CD4-positive, alpha-beta T cell (primary cell): ENCODE data around the gene ATP10A. TPM values are rescaled to one million over a fixed set of nuclear protein-coding genes. Genes with fewer than 3 reads are reported as not detected.

Experiments
- ATAC-seq: fragments of 200-7000 bp; cut with Tn5 transposase; one replicate; pipeline ENCODE4 v1.10.0; 2022; ENCODE audit warnings: mild to moderate bottlenecking; ENCODE audit not compliant: poor library complexity
- CTCF ChIA-PET: fragments of 350-600 bp; sonication (Branson Sonifier 250); formaldehyde crosslinking; loops from one replicate; lab custom pipeline; 2021; ENCODE audit warnings: antibody characterized with exemption, inconsistent platforms; lab: Charles Lee
- POLR2A ChIA-PET: fragments of 350-600 bp; sonication (Branson Sonifier 250); formaldehyde crosslinking; loops from one replicate; lab custom pipeline; 2021; ENCODE audit warnings: antibody characterized with exemption, inconsistent platforms; lab: Charles Lee
- DNase-seq, 14 experiments: peaks; one replicate each; pipeline ENCODE4 v3.0.0-alpha.2; 2013 to 2020; ENCODE audit warnings: mixed read lengths in 2 of 14
- H3K27ac ChIP-seq, 2 donors: one replicate each; pipeline versions ENCODE4 v1.5.1 to v1.7.0; 2013; ENCODE audit warnings: low read length in 2 of 2, low read depth in 1 of 2, mild to moderate bottlenecking in 1 of 2
- H3K27me3 ChIP-seq, 2 experiments: 1 replicate in 1 of 2; 2 replicates in 1 of 2; pipeline versions ENCODE4 v1.6.1 to v1.7.0; 2013; ENCODE audit warnings: low read length in 2 of 2, control low read depth in 1 of 2, mild to moderate bottlenecking in 1 of 2, moderate library complexity in 1 of 2; ENCODE audit not compliant: insufficient read depth in 2 of 2, control insufficient read depth in 1 of 2
- H3K36me3 ChIP-seq: one replicate; pipeline ENCODE4 v1.6.1; 2013; ENCODE audit warnings: low read length, control low read depth; ENCODE audit not compliant: insufficient read depth
- H3K4me1 ChIP-seq: one replicate; pipeline ENCODE4 v1.6.1; 2013; ENCODE audit warnings: low read length, control low read depth; ENCODE audit not compliant: insufficient read depth
- H3K4me3 ChIP-seq: one replicate; pipeline ENCODE4 v1.5.1; 2013; ENCODE audit warnings: mild to moderate bottlenecking, low read length, moderate library complexity
- H3K9me3 ChIP-seq, 2 experiments: 1 replicate in 1 of 2; 2 replicates in 1 of 2; pipeline versions ENCODE4 v1.6.1 to v1.7.0; 2013; ENCODE audit warnings: low read length in 2 of 2, mild to moderate bottlenecking in 2 of 2, control low read depth in 1 of 2, moderate library complexity in 1 of 2; ENCODE audit not compliant: control insufficient read depth in 1 of 2, insufficient read depth in 1 of 2
- H3K27ac Mint-ChIP-seq: one replicate; pipeline ENCODE4 v1.8.0; 2020; ENCODE audit warnings: mixed read lengths
- H3K27me3 Mint-ChIP-seq: one replicate; pipeline ENCODE4 v1.8.0; 2021; ENCODE audit warnings: mixed read lengths
- H3K36me3 Mint-ChIP-seq: one replicate; pipeline ENCODE4 v1.8.0; 2021; ENCODE audit warnings: low read depth, mixed read lengths
- H3K4me1 Mint-ChIP-seq: one replicate; pipeline ENCODE4 v1.8.0; 2021; ENCODE audit warnings: low read depth, mixed read lengths
- H3K4me3 Mint-ChIP-seq: one replicate; pipeline ENCODE4 v1.8.0; 2020; ENCODE audit warnings: mild to moderate bottlenecking, mixed read lengths
- H3K9me3 Mint-ChIP-seq: one replicate; pipeline ENCODE4 v1.8.0; 2020; ENCODE audit warnings: mixed read lengths
- intact Hi-C, 2 experiments: fragments of 100-400 bp; cut with DNase I in 1 of 2; cut with micrococcal nuclease in 1 of 2; formaldehyde crosslinking; loops; one replicate each; pipeline versions ENCODE4 v1.15.1 to v1.9.0; 2023 to 2025; cut with DNase I, micrococcal nuclease
- total RNA-seq, 174 experiments: library from RNA in 2 of 174; stranded (reverse) in 2 of 174; gene quantifications; one replicate each; pipeline ENCODE4 v1.2.3 and lab custom pipeline; 2021 to 2026
- TF ChIP-seq, protein P1 (sequence below): fragments of 200-600 bp; IDR thresholded peaks from one replicate; pipeline ENCODE4 v1.8.0; 2022; ENCODE audit warnings: antibody characterized with exemption, mild to moderate bottlenecking

ATP10A gene
- total RNA-seq, 2 experiments from 2014 or later: 30.0 to 30.4 TPM

DNA sequence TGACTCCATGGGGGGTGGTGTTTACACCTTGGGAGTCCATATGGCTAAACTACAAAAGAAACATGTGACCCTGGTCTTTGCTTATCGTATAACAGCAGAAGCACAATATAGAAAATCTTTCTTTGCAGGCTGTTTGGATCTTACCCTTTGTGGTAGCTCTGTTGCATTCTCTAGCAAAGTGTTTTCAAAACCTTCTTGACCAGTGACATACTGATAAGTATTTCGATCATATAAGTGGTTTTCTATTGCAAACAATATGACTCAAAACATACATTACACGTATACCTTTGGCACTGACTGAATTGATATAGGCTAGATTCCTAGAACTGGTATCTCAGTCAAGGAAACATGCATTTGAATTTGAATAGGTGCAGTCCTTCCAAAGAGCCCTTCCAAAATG lies 24.7 kb upstream of the ATP10A start:
- no peaks in the 10 kb centered on the region for H3K36me3 ChIP-seq
- ATAC-seq: no peak
- H3K36me3 Mint-ChIP-seq: no peaks in the 10 kb centered on the region
- POLR2A ChIA-PET: no interaction called here
- TF ChIP-seq, protein P1, sequence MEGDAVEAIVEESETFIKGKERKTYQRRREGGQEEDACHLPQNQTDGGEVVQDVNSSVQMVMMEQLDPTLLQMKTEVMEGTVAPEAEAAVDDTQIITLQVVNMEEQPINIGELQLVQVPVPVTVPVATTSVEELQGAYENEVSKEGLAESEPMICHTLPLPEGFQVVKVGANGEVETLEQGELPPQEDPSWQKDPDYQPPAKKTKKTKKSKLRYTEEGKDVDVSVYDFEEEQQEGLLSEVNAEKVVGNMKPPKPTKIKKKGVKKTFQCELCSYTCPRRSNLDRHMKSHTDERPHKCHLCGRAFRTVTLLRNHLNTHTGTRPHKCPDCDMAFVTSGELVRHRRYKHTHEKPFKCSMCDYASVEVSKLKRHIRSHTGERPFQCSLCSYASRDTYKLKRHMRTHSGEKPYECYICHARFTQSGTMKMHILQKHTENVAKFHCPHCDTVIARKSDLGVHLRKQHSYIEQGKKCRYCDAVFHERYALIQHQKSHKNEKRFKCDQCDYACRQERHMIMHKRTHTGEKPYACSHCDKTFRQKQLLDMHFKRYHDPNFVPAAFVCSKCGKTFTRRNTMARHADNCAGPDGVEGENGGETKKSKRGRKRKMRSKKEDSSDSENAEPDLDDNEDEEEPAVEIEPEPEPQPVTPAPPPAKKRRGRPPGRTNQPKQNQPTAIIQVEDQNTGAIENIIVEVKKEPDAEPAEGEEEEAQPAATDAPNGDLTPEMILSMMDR: no peak
- no peaks in the 10 kb centered on the region for H3K9me3 Mint-ChIP-seq
- H3K27ac ChIP-seq: no peak overlapping the region
- no peak overlapping the region for H3K27ac Mint-ChIP-seq
- no peaks in the 10 kb centered on the region for H3K27me3 Mint-ChIP-seq
- CTCF ChIA-PET: no interaction called here
- H3K4me3 Mint-ChIP-seq: no peak overlapping the region
- H3K27me3 ChIP-seq: no peaks in the 10 kb centered on the region
- no peaks in the 10 kb centered on the region for H3K4me1 ChIP-seq
- DNase-seq: no peak
- H3K9me3 ChIP-seq: no peaks in the 10 kb centered on the region
- H3K4me3 ChIP-seq: no peak overlapping the region
- intact Hi-C loops: no loop called here
- H3K4me1 Mint-ChIP-seq: no peaks in the 10 kb centered on the region

DNA sequence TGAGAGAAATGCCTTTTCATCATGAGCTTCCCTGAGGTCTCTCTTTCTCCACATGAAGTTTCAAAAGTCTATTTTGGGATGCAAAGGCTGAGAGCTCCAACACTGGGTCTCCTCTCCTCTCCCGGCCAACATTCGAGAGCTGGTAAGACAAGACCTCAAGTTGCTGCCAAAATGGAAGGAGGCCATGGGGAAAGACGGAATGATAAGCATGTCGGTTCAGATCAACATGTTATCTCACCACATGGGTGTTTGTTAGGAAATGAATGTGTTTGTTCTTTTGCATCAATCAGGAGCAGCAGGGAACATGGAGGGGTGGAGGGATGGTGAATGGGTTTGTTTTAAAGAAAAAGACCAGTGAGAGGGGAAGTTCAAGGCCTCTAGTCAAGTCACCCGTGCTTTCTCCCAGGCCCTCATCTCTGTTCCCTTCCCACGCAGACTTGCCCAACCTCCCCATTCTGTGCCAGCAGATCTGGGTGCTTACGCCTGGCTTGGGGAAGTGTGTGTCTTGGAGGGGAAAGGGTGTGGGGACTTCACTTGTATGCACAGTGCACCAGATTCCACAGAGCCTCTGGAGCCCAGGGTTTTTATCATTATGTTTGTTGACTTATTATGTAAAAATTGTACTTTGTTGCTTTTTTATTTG lies 23.5 kb upstream of the ATP10A start:
- Histone ChIP-seq H3K4me1 (no peaks in the 10 kb centered on the region), H3K36me3 (no peaks in the 10 kb centered on the region), H3K27me3 (no peaks in the 10 kb centered on the region), H3K4me3 (no peak overlapping the region), H3K9me3 (no peaks in the 10 kb centered on the region), H3K27ac (no peak overlapping the region)
- Mint-ChIP-seq H3K9me3 (no peaks in the 10 kb centered on the region), H3K4me3 (no peak overlapping the region), H3K4me1 (no peaks in the 10 kb centered on the region), H3K27me3 (no peaks in the 10 kb centered on the region), H3K36me3 (no peaks in the 10 kb centered on the region), H3K27ac (no peak overlapping the region)
- intact Hi-C loops: no loop called here
- no peak for DNase-seq
- ChIA-PET CTCF (no interaction called here), POLR2A (no interaction called here)
- TF ChIP-seq, protein P1: no peak
- ATAC-seq: no peak

DNA sequence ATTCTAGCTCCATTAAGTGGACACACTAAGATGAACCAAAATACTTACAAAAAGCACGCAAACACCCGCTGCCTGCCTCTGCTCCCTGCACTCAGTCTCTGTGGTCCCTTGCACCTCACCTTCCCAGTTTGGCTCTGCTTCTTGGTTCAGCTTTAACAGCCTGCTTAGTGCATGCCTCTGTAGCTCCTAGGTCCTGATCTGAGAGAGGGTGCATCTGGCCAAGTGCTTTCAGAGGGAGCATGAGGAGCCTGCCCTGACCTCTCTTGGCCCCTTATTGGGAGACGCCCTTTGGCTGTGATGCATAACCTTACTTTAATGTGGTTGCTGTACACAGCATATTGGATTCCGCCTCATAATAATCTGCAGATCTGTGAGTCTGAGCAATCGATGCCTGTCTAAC lies 21.2 kb upstream of the ATP10A start:
- Mint-ChIP-seq H3K36me3 (no peaks in the 10 kb centered on the region), H3K4me1 (no peaks in the 10 kb centered on the region), H3K9me3 (no peaks in the 10 kb centered on the region), H3K4me3 (no peak overlapping the region), H3K27me3 (no peaks in the 10 kb centered on the region), H3K27ac (no peak overlapping the region)
- no peak overlapping the region for H3K27ac ChIP-seq
- no peaks in the 10 kb centered on the region for H3K9me3 ChIP-seq
- CTCF ChIA-PET: no interaction called here
- H3K4me3 ChIP-seq: no peak overlapping the region
- TF ChIP-seq, protein P1: no peak
- no peaks in the 10 kb centered on the region for H3K27me3 ChIP-seq
- intact Hi-C loops: no loop called here
- H3K36me3 ChIP-seq: no peaks in the 10 kb centered on the region
- POLR2A ChIA-PET: no interaction called here
- ATAC-seq (no peak), DNase-seq (no peak)
- no peaks in the 10 kb centered on the region for H3K4me1 ChIP-seq
